ENCODE data around the gene TSNAXIP1.

The TSNAXIP1 gene

GRCh38 chr16:67872631-67873434, 66.1 kb downstream of the TSNAXIP1 start, which contains the start of gene EDC4:
EDC4 (plus strand) TSS chr16:67873052; CDS start chr16:67873262, 210 bp downstream.
- Histone ChIP-seq H3K4me1 (ENCODE audit: insufficient read depth, poor library complexity, severe bottlenecking) (peaks cover 8% of the 10 kb centered on the region), H3K27ac (ENCODE audit: poor library complexity, severe bottlenecking) (peak within 1 kb of the TSS; percentile 49), H3K36me3 (ENCODE audit: low read depth) (peaks cover 58% of the 10 kb centered on the region), H3K9me3 (ENCODE audit: severe bottlenecking) (no peaks in the 10 kb centered on the region), H3K4me3 (ENCODE audit: severe bottlenecking) (peak within 1 kb of the TSS; percentile 86), H3K27me3 (ENCODE audit: insufficient read depth, poor library complexity, severe bottlenecking) (no peaks in the 10 kb centered on the region)
- no peak for TF ChIP-seq CTCF (IDR thresholded peaks at IDR 0.05; ENCODE audit: poor library complexity, severe bottlenecking)
- peak; percentile 80 for DNase-seq (ENCODE audit: low spot score)
- ATAC-seq (ENCODE audit: low read depth), result peak; percentile 80

- H3K9me3 ChIP-seq (ENCODE audit: severe bottlenecking), result no peaks in the 10 kb centered on the region
- peaks cover 8% of the 10 kb centered on the region for H3K4me1 ChIP-seq (ENCODE audit: insufficient read depth, poor library complexity, severe bottlenecking)
- ATAC-seq (ENCODE audit: low read depth) (peak; percentile 32), DNase-seq (ENCODE audit: low spot score) (no peak)
- H3K27ac ChIP-seq (ENCODE audit: poor library complexity, severe bottlenecking), result peak overlapping the region; percentile 49
- TF ChIP-seq CTCF (IDR thresholded peaks at IDR 0.05; ENCODE audit: poor library complexity, severe bottlenecking), result no peak
- H3K27me3 ChIP-seq (ENCODE audit: insufficient read depth, poor library complexity, severe bottlenecking), result no peaks in the 10 kb centered on the region
- peaks cover 58% of the 10 kb centered on the region for H3K36me3 ChIP-seq (ENCODE audit: low read depth)
- H3K4me3 ChIP-seq (ENCODE audit: severe bottlenecking), result peak overlapping the region; percentile 86
Observed at GRCh38 chr16:67873435-67874370, 67.0 kb downstream of the TSNAXIP1 start.

- H3K9me3 ChIP-seq (ENCODE audit: severe bottlenecking), result no peaks in the 10 kb centered on the region
- H3K4me1 ChIP-seq (ENCODE audit: insufficient read depth, poor library complexity, severe bottlenecking), result peaks cover 8% of the 10 kb centered on the region
- no peaks in the 10 kb centered on the region for H3K27me3 ChIP-seq (ENCODE audit: insufficient read depth, poor library complexity, severe bottlenecking)
- no peak overlapping the region for H3K27ac ChIP-seq (ENCODE audit: poor library complexity, severe bottlenecking)
- no peak for DNase-seq (ENCODE audit: low spot score)
- peak overlapping the region; percentile 86 for H3K4me3 ChIP-seq (ENCODE audit: severe bottlenecking)
- ATAC-seq (ENCODE audit: low read depth), result no peak
- peaks cover 58% of the 10 kb centered on the region for H3K36me3 ChIP-seq (ENCODE audit: low read depth)
- TF ChIP-seq CTCF (IDR thresholded peaks at IDR 0.05; ENCODE audit: poor library complexity, severe bottlenecking), result no peak
Observed at GRCh38 chr16:67874372-67874771, 67.7 kb downstream of the TSNAXIP1 start.

GRCh38 chr16:67877064-67877463, 70.4 kb downstream of the TSNAXIP1 start:
- no peak overlapping the region for H3K27ac ChIP-seq (ENCODE audit: poor library complexity, severe bottlenecking)
- peaks cover 8% of the 10 kb centered on the region for H3K4me1 ChIP-seq (ENCODE audit: insufficient read depth, poor library complexity, severe bottlenecking)
- DNase-seq (ENCODE audit: low spot score), result no peak
- no peak for ATAC-seq (ENCODE audit: low read depth)
- no peaks in the 10 kb centered on the region for H3K9me3 ChIP-seq (ENCODE audit: severe bottlenecking)
- H3K36me3 ChIP-seq (ENCODE audit: low read depth), result peaks cover 55% of the 10 kb centered on the region
- no peak overlapping the region for H3K4me3 ChIP-seq (ENCODE audit: severe bottlenecking)
- TF ChIP-seq CTCF (IDR thresholded peaks at IDR 0.05; ENCODE audit: poor library complexity, severe bottlenecking), result no peak
- no peaks in the 10 kb centered on the region for H3K27me3 ChIP-seq (ENCODE audit: insufficient read depth, poor library complexity, severe bottlenecking)
